AG04449 (cell line): ENCODE measurements around the gene MEIG1.
"Not testable (repeated sequence)": the region's sequence is repeated elsewhere in the genome, so short reads cannot be mapped to it uniquely, and the experiment has no call there.

Source experiments
- CTCF ChIA-PET: fragments of 350-600 bp; formaldehyde crosslinking; extraction: SDS; loops from one replicate; lab custom pipeline; 2021; ENCODE audit warnings: antibody characterized with exemption; lab: Yijun Ruan, JAX
- POLR2A ChIA-PET: fragments of 400-600, 350-600 bp; formaldehyde crosslinking; extraction: SDS; loops from one replicate; lab custom pipeline; 2020; ENCODE audit warnings: antibody characterized with exemption, inconsistent platforms; lab: Yijun Ruan, JAX
- DNase-seq: peaks from one replicate; pipeline ENCODE4 v3.0.0-alpha.2; 2010; ENCODE audit warnings: low read depth, low spot score
- H3K4me3 ChIP-seq: 2 replicates; pipeline ENCODE4 v1.5.1; 2011; ENCODE audit warnings: low read depth, mild to moderate bottlenecking, control low read depth, low read length
- TF ChIP-seq, protein P1 (sequence below): IDR thresholded peaks from one replicate; pipeline ENCODE4 v1.5.1; 2011; ENCODE audit warnings: mild to moderate bottlenecking, moderate library complexity, low read length, control low read depth, inconsistent platforms; ENCODE audit not compliant: insufficient read depth; ENCODE audit errors: missing control alignments

Gene MEIG1

DNA sequence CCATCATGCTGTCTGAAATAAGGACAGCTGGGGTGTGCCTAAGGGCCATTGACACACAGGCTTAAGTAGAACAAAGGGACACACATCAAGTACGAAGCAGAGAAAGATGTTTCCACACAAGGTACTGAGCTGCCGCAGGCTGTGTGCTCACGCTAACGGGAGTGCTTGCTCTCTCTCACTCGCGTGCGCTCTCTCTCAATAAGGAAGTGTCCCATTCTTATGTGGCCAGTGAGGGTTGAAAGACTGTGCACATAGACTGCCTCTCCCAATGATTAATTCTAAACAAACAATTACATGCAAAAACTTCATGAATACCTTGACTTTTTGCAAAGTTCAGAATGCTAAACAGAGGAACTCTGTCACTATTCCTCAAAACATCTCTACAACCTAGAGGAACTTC lies 35.2 kb upstream of the MEIG1 start:
- ChIA-PET CTCF (no interaction called here), POLR2A (no interaction called here)
- no peak for DNase-seq
- no peak overlapping the region for H3K4me3 ChIP-seq
- TF ChIP-seq, protein P1, sequence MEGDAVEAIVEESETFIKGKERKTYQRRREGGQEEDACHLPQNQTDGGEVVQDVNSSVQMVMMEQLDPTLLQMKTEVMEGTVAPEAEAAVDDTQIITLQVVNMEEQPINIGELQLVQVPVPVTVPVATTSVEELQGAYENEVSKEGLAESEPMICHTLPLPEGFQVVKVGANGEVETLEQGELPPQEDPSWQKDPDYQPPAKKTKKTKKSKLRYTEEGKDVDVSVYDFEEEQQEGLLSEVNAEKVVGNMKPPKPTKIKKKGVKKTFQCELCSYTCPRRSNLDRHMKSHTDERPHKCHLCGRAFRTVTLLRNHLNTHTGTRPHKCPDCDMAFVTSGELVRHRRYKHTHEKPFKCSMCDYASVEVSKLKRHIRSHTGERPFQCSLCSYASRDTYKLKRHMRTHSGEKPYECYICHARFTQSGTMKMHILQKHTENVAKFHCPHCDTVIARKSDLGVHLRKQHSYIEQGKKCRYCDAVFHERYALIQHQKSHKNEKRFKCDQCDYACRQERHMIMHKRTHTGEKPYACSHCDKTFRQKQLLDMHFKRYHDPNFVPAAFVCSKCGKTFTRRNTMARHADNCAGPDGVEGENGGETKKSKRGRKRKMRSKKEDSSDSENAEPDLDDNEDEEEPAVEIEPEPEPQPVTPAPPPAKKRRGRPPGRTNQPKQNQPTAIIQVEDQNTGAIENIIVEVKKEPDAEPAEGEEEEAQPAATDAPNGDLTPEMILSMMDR, result no peak

DNA sequence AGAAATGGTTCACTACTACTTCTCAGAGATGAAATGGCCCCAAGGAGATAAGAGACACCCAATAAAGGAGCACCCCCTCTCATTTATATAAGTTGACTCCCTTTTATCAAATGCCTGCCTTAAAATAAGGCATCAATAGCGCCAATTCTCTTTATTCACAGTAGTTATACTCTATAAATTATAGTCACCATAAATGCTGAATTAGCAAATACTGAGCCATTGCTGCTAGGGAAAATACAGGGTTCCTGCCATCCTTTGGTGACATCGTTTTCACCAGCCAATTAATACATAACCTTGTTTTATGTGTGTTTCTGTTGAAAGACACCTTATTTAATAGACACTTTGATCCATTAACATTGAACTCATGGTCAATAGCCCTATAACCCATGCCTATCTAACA lies 33.9 kb upstream of the MEIG1 start:
- DNase-seq, result no peak
- H3K4me3 ChIP-seq, result no peak overlapping the region
- TF ChIP-seq, protein P1, result no peak
- CTCF ChIA-PET, result no interaction called here
- POLR2A ChIA-PET, result no interaction called here

- no peak overlapping the region for H3K4me3 ChIP-seq
- CTCF ChIA-PET, result interaction anchor here (1.3 kb wide), 1 partner anchor 27 kb away, joined by 3 read pairs; no protein-coding TSS in a partner anchor
- no peak for DNase-seq
- POLR2A ChIA-PET, result no interaction called here
- TF ChIP-seq, protein P1, result no peak
Measured at GRCh38 chr10:14926061-14926470, 33.1 kb upstream of the MEIG1 start.

GRCh38 chr10:14926722-14927416 lies 32.3 kb upstream of the MEIG1 start:
- TF ChIP-seq, protein P1, result no peak
- ChIA-PET CTCF (interaction anchor here (1.3 kb wide), 1 partner anchor 28 kb away, joined by 3 read pairs; no protein-coding TSS in a partner anchor), POLR2A (no interaction called here)
- no peak overlapping the region for H3K4me3 ChIP-seq
- no peak for DNase-seq

GRCh38 chr10:14930610-14931009 lies 28.6 kb upstream of the MEIG1 start:
- CTCF ChIA-PET, result no interaction called here
- POLR2A ChIA-PET, result no interaction called here
- TF ChIP-seq, protein P1, result no peak
- no peak for DNase-seq
- no peak overlapping the region for H3K4me3 ChIP-seq

DNA sequence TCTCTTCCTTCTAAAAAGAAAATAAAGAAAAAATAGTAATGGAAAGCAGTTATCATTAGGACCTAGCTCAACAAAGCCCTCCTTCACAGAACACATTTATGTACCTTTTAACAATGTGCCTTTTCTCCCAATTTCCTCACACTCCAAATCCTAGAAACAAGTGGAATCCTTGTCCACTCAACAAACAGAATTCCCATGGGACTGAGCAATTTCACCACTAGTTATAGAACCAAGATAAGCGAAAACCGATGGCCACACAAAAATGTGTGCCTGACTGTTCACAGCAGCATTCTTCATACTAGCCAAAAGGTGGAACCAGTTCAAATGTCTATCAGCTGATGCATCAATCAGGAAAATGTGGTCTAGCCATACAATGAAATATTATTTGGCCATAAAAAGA lies 22.6 kb upstream of the MEIG1 start:
- CTCF ChIA-PET, result interaction anchor here (2.1 kb wide), 1 partner anchor 11 kb away, joined by 4 read pairs; no protein-coding TSS in a partner anchor
- no peak for DNase-seq
- TF ChIP-seq, protein P1, result no peak
- POLR2A ChIA-PET, result no interaction called here
- no peak overlapping the region for H3K4me3 ChIP-seq

DNA sequence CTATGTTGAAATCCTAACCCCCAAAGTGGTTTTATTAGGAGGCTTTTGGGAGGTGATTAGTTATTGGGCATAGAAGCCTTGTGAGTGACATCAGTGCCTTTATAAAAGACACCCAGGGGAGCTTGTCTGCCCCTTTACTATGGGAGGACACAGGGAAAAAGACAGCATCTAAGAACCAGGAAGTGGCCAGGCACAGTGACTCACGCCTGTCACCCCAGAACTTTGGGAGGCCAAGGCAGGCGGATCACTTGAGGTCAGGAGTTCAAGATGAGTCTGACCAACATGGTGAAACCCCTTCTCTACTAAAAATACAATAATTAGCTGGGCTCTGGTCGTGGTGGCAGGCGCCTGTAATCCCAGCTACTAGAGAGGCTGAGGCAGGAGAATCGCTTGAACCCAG lies 20.2 kb upstream of the MEIG1 start:
- POLR2A ChIA-PET, DNase-seq, CTCF ChIA-PET, H3K4me3 ChIP-seq: not testable (repeated sequence)

GRCh38 chr10:14942147-14942949 lies 16.8 kb upstream of the MEIG1 start:
- POLR2A ChIA-PET, CTCF ChIA-PET, DNase-seq, H3K4me3 ChIP-seq: not testable (repeated sequence)

DNA sequence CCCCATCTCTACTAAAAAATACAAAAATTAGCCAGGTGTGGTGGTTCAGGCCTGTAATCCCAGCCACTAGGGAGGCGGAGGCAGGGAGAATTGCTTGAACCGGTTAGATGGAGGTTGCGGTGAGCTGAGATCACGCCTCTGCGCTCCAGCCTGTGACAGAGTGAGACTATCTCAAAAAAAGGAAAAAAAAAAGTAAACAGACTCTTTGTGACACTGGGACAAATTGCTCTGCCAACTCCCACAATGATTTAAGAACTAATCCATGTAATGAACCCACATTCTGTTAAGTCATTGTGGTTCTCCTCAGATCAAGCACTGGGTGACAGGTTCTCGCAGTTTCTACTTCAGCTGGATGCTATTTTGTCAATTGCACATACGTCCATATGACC lies 16.2 kb upstream of the MEIG1 start:
- CTCF ChIA-PET, DNase-seq, POLR2A ChIA-PET, H3K4me3 ChIP-seq: not testable (repeated sequence)
